ENCODE results near the gene OR10H3. TPM values are rescaled to one million over a fixed set of nuclear protein-coding genes. Genes with fewer than 3 reads are reported as not detected.
A peak's percentile ranks its signal among the peaks of the same experiment; 100 is the strongest.
"Not testable (repeated sequence)": the region's sequence is repeated elsewhere in the genome, so short reads cannot be mapped to it uniquely, and the experiment has no call there.

OR10H3 gene
- total RNA-seq, 4 donors from 2014 or later: not detected

DNA sequence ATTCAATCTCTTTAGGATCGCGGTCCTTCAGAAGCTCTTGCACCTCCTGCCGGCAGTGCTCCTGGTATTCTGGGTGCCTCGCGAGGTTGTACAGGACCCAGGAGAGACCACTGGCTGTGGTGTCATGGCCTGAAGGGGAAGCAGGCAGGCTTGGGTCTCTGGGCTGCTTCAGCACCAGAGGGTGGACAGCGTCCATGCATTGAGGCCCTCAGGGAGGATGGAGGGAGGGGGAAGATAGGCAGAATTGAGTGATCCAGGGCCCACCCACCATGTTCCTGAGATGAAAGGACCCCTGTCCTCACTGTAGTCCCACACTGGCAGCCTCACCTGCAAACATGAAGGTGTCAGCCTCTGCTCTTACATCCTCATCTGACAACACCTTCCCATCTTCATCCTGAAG is 31.8 kb downstream of the OR10H3 start:
- intact Hi-C loops (cut with DNase I; ENCODE audit: low total_unique reads): no loop called here
- TF ChIP-seq, protein P1, sequence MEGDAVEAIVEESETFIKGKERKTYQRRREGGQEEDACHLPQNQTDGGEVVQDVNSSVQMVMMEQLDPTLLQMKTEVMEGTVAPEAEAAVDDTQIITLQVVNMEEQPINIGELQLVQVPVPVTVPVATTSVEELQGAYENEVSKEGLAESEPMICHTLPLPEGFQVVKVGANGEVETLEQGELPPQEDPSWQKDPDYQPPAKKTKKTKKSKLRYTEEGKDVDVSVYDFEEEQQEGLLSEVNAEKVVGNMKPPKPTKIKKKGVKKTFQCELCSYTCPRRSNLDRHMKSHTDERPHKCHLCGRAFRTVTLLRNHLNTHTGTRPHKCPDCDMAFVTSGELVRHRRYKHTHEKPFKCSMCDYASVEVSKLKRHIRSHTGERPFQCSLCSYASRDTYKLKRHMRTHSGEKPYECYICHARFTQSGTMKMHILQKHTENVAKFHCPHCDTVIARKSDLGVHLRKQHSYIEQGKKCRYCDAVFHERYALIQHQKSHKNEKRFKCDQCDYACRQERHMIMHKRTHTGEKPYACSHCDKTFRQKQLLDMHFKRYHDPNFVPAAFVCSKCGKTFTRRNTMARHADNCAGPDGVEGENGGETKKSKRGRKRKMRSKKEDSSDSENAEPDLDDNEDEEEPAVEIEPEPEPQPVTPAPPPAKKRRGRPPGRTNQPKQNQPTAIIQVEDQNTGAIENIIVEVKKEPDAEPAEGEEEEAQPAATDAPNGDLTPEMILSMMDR (IDR thresholded peaks at IDR 0.05): no peak
- TF ChIP-seq POLR2A (IDR thresholded peaks at IDR 0.05): no peak
- DNase-seq (ENCODE audit: low spot score in 2 of 2): no peak
- WGBS, 2 donors: 34 to 36% methylated on average over 6 of the region's 6 CpGs
- H3K4me3 ChIP-seq (ENCODE audit: low read depth, poor library complexity, severe bottlenecking): no peak overlapping the region

DNA sequence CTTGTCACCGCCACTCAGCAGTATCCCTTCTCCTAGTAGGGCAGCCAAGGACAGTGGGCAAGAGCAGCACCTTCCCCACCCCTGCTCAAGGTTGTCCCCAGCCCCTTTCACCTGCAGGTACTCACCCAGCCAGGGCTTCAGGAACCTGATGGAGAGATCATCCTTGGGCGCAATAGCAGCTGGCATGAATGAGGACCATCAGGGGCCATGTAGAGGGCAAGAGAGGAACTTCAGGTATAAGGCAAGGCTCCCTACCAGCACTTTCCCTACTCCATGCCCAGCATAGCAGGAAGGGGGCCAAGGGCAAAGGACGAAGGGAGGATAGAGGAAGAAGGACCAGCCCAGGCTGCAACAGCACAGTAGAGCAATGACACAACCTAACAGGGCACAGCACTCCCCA is 36.4 kb downstream of the OR10H3 start:
- H3K4me3 ChIP-seq (ENCODE audit: low read depth, poor library complexity, severe bottlenecking); intact Hi-C loops (cut with DNase I; ENCODE audit: low total_unique reads): not testable (repeated sequence)
- DNase-seq (ENCODE audit: low spot score in 2 of 2): peak in 1 of 2 donors; percentile 72
- 75 to 78% methylated on average over 3 of the region's 3 CpGs for WGBS, 2 donors

DNA sequence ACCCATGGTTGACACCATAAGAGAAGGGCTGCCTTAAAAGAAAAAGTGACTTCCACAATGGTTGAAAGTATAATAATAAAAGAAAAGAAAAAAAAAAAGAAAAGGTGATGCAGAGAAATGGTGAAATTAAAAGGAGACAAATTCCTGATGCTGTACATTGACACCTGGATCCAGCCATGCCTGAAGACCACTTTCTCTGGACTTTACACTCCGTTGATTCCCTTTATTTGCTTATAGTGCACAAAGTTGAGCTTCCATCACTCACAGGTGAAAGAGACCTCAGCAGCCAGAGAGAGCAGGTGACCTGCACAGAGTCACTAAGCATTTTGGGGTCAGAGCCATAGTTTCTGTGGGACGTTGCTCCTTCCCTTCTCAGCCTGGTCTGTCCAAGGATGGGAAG is 37.5 kb downstream of the OR10H3 start:
- WGBS, 2 donors: 62 to 71% methylated on average over 2 of the region's 2 CpGs
- no peak for TF ChIP-seq POLR2A (IDR thresholded peaks at IDR 0.05)
- TF ChIP-seq, protein P1 (IDR thresholded peaks at IDR 0.05): no peak
- intact Hi-C loops (cut with DNase I; ENCODE audit: low total_unique reads): no loop called here
- H3K4me3 ChIP-seq (ENCODE audit: low read depth, poor library complexity, severe bottlenecking): no peak overlapping the region
- no peak for DNase-seq (ENCODE audit: low spot score in 2 of 2)

DNA sequence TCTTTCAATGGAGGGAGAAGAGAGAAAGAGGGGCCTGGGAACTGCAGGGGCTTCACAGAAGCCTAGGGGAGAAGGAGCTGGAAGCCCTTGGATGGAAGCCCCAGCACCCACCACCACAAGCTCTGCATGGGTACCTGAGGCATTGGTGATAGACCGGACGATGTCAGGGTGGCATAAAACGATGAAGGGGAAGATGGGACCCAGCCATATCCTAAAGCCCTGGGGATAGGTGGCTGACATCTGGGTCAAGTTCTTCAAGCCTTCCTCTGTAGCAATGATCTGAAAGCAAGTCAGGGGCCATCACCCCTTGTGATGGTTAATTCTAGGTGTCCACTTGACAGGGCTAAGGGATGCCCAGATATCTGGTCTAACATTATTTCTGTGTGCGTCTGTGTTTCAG is 38.5 kb downstream of the OR10H3 start:
- WGBS, 2 donors: 81 to 86% methylated on average over 4 of the region's 4 CpGs
- intact Hi-C loops (cut with DNase I; ENCODE audit: low total_unique reads): no loop called here
- no peak overlapping the region for H3K4me3 ChIP-seq (ENCODE audit: low read depth, poor library complexity, severe bottlenecking)
- TF ChIP-seq, protein P1 (IDR thresholded peaks at IDR 0.05): no peak
- TF ChIP-seq POLR2A (IDR thresholded peaks at IDR 0.05): no peak
- peak in 1 of 2 donors; percentile 66 for DNase-seq (ENCODE audit: low spot score in 2 of 2)

DNA sequence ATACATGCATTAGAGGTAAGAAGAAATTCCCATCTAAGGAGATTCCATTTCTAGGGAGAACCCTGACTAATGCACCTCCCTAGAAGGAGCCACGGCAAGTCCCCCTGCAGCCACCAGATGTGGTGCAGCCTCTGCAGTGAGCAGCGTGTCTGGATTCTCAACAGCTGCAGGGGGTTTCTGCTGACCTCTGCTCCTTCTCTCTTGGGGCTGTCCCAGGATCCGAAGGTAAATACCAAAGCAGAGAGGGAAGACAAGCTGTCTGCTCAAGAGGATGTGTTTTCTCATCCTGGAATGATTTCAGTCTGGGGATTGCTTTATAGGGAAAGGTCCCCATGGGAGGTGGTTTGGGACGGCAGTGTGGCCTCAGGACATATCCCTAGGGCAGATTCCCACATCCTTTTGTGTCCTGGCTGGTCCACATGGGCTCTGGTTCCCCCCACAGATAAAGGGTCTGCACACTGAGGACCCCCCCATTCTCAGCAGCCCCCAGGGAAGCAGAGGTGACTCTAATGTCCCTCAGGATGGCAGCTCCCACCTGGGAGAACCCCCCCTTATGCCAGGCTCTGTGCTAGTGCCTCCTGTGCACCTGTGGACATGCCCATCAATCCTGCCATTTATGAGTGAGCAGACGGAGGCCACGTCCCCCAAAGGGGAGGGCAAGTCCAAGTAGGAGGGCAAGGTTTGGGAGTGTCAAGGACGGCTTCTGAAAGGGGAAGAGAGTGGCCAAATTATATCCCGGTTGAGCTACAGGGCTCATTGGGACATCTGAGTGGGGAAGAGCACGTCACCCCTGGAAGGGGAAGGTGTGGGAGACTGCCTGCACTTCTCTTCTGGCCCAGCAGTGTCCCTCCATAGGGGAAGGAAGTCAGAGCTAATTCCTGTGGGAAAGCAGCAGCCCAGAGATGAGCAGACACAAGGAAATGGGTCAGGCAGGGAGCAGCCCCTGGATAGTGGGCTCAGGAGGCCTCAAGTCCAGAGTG is 39.5 kb downstream of the OR10H3 start:
- no peak overlapping the region for H3K4me3 ChIP-seq (ENCODE audit: low read depth, poor library complexity, severe bottlenecking)
- WGBS, 2 donors: 56 to 62% methylated on average over 9 of the region's 9 CpGs
- intact Hi-C loops (cut with DNase I; ENCODE audit: low total_unique reads): no loop called here
- no peak for TF ChIP-seq POLR2A (IDR thresholded peaks at IDR 0.05)
- TF ChIP-seq, protein P1 (IDR thresholded peaks at IDR 0.05): no peak
- peak in 1 of 2 donors; percentile 79 for DNase-seq (ENCODE audit: low spot score in 2 of 2)

DNA sequence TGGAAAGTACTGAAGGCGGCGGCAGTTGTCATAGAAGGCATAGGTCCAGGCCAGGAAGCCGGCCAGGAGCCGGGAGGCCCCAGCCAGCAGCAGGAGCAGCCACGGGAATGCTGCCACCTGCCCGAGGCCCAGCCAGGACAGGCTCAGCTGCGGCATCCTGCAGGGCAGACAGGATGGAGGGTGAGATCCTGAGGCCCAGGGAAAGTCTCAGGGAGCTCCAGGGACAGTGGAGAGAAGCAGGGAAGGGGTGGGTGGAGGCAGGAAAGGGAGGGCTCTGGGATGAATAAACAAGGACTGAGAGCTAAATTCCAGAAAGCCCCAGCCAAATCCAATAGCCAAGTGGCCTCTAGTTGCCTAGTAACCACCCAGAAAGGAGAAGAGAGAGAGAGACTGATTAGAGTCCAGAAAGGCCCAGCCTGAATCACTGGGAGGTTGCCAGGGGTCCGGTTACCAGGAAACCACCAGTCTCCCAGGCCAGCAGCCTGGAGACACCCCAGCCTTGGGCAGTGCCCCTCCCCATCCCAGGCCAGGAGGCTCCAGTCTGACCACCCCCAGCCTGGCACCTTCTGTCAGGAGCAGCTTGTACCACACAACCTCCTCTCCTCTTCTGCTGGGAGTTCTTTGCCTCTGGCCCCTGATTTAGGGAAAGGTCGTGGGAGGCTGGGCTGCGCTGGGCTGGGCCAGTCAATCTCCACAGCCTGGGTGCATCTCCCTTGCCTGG is 42.1 kb downstream of the OR10H3 start:
- TF ChIP-seq POLR2A (IDR thresholded peaks at IDR 0.05): no peak
- TF ChIP-seq, protein P1 (IDR thresholded peaks at IDR 0.05): no peak
- WGBS, 2 donors: 11 to 17% methylated on average over 9 to 10 of the region's 10 CpGs
- peak; percentile 19 to 85 for DNase-seq (ENCODE audit: low spot score in 2 of 2)
- H3K4me3 ChIP-seq (ENCODE audit: low read depth, poor library complexity, severe bottlenecking): no peak overlapping the region
- intact Hi-C loops (cut with DNase I; ENCODE audit: low total_unique reads): no loop called here

Data from lower leg skin (tissue), 4 donors.